LHCN-M2 (cell line): Measurements from ENCODE around the gene HCRTR1. TPM values are rescaled to one million over a fixed set of nuclear protein-coding genes. Genes with fewer than 3 reads are reported as not detected.
A peak's percentile ranks its signal among the peaks of the same experiment; 100 is the strongest.

Experiments
- DNase-seq: peaks from one replicate; pipeline ENCODE4 v3.0.0-alpha.2; 2012; ENCODE audit warnings: low read depth
- total RNA-seq: library from RNA; depleted of rRNA; stranded (reverse); fragments of >200 nt; gene quantifications from 2 replicates; pipeline ENCODE4 v1.2.3, GENCODE V29; 2014

The HCRTR1 gene
- total RNA-seq, 1 experiment from 2014 or later = not detected

DNA sequence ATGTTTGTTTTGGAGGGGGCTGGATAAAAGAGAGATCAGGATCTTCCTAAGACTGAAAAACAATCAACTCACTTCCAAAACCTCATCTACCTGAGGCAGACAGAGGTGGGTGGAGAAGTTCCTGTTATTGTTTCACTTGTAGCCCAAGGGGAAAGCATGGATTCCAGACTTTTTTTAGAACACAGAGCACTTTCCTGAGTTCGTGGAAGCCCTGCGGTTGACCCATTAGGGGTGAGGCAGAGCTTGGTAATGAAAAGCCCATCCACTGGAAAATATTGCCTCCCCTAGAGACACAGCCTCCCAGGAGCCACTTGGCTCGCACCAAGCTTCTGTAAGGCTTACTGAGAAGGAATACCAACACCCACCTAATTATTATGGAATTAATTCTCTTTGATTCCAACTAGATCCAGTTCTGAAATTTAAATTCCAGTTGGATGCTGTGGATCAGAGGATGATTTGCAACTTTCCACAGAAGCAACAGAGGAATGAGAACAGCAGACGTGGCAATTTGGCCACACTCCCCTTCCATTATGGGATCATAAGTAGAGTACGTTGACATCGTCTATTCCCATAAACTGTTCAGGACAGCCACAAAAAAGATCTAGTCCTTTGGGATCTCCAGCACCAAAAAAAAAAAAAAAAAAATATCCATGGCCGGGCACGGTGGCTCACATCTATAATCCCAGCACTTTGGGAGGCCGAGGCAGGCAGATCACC, 31.3 kb downstream of the HCRTR1 start:
- DNase-seq = no peak

GRCh38 chr1:31650161-31651088, 32.9 kb downstream of the HCRTR1 start:
- no peak for DNase-seq

GRCh38 chr1:31651089-31651420, 33.6 kb downstream of the HCRTR1 start:
- DNase-seq = no peak

- no peak for DNase-seq
Measured at GRCh38 chr1:31651766-31652165, 34.3 kb downstream of the HCRTR1 start.

GRCh38 chr1:31652891-31653499, 35.5 kb downstream of the HCRTR1 start:
- DNase-seq = no peak

DNA sequence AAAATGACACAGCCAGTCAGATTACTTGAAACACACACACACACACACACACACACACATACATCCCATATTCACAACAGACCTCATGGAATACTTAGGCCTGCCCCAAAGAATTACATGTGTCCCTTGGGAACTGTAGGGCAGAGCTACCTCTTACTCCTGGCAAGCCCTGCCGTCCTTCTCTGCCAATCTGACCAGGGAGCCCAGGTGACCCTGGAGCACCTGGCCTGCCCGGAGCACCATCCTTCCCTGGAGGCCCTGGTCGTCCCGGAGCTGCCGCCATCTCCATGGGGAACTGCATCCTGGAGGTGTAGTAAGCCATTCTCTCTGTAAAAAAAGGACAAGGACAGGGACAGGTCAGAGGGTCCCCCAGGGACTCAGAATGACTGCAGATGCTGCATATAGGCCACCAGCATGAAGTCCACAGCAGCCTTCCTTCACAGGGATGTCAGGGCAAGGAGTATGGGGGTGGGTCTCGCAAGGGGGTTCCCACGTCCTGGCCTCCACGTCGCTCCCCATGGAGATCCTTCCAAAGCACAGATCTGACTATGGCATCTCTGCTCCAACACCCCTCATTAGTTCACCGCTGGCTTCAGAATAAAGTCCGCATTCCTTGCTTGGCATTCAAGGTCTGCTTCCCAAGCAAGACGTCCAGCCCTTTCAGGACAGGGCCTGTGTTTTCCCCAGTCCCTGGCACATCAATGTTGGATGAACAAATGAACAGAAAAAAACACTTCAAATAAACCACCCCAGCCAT, 36.4 kb downstream of the HCRTR1 start:
- DNase-seq = no peak

GRCh38 chr1:31654474-31654776, 36.9 kb downstream of the HCRTR1 start:
- DNase-seq = no peak

- no peak for DNase-seq
Measured at GRCh38 chr1:31655104-31655503, 37.6 kb downstream of the HCRTR1 start.

GRCh38 chr1:31655756-31656155, 38.3 kb downstream of the HCRTR1 start:
- no peak for DNase-seq

DNA sequence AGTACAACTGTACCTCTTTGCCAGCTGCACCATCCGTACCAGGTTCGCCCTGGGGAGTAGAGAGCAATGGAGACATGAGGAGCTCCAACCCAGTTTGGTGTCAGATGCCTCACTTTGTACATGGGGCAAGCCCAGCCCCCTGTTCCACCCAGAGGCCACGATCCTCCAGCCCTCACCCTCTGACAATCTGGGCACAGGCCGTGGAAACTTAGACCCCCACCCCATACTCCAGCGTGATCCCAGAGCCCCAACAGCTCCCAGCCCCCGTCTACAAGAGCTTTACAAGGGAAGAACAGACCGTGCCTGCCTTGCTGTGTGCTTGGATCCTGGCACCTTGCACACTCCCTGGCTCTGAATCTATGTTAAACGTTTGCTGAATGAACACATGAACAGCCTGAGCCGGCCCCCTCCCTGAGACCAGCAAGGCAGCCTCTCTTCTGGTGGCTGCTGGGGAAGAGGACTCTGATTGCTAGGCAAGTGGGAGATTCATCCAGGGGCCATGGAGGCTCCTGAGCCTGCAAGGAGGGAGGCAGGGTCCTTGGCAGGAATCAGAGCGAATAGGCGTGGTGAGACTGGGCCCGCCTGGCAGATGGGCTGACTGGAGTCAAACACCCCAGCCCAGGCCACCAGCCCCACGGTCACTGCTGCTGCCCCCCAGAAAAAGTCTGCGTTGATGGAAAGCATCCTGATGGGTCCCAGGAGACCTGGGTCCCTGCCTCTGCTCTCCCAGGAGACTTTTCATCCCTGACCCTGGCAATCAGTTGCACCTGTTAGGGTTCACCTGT, 39.7 kb downstream of the HCRTR1 start:
- DNase-seq = no peak

DNA sequence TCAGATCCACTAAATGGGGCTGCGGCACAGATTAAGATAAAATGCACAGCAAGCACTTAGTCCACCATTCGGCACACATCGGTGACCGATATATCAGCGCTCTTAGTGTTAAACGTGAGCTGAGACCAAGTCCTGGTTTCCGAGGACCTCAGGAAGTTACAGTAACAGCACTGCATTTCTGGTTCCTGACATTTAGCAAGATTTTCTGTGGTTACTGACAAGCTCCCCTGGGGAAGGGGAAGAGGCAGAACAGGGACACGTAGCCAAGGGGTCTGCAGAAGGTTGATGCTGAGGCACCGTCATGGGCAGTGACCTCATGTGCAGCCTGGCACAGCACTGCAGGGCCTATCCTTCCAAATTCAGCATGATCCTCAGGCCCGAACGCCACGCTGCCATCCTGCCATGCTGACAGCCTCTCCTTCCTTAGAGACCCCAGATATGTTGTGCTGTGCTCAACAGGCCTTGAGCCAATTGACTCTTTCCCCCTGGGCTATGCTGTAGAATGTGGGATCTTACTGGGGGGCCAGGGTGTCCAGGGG, 40.6 kb downstream of the HCRTR1 start:
- DNase-seq = no peak

- DNase-seq = peak; percentile 61
Measured at GRCh38 chr1:31658721-31659120, 41.2 kb downstream of the HCRTR1 start.

DNA sequence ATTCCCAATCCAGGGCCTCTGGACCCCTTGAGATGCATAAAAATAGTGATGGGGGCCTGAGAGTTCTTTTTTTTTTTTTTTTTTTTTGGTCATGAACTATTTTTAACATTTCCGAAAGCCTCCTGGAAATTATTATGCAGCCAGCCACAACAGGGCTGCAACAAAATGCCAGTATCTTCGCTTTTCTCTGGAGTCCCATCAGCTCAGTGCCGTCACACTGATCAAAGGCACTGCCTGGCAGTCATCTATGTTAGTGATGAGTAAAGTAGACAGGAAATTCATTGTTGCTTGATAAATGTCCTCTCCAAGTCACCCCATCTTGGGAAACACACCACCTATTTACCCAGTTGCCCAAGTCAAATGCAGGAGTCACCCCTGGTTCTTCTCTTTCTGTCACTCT, 42.4 kb downstream of the HCRTR1 start:
- DNase-seq = no peak

GRCh38 chr1:31660871-31661455, 43.5 kb downstream of the HCRTR1 start:
- no peak for DNase-seq

GRCh38 chr1:31661856-31662255, 44.4 kb downstream of the HCRTR1 start:
- no peak for DNase-seq

DNA sequence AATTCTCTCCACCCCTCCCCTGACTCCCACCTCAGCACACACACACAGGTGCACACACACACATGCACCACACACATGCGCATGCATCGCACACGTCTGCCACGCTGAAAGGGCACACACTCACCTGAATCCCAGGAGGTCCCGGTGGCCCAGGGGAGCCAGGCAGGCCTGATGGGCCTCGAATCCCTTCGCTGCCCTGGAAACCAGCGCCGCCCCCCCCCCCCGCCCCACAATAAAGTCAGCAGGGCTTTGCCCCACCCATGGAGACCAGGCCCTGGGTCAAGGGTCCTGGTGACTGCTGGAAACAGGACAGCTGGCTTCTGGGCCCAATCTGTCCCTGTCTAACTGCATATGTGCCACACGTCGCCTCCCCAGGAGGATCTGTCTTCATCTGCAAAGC, 45.0 kb downstream of the HCRTR1 start:
- no peak for DNase-seq

DNA sequence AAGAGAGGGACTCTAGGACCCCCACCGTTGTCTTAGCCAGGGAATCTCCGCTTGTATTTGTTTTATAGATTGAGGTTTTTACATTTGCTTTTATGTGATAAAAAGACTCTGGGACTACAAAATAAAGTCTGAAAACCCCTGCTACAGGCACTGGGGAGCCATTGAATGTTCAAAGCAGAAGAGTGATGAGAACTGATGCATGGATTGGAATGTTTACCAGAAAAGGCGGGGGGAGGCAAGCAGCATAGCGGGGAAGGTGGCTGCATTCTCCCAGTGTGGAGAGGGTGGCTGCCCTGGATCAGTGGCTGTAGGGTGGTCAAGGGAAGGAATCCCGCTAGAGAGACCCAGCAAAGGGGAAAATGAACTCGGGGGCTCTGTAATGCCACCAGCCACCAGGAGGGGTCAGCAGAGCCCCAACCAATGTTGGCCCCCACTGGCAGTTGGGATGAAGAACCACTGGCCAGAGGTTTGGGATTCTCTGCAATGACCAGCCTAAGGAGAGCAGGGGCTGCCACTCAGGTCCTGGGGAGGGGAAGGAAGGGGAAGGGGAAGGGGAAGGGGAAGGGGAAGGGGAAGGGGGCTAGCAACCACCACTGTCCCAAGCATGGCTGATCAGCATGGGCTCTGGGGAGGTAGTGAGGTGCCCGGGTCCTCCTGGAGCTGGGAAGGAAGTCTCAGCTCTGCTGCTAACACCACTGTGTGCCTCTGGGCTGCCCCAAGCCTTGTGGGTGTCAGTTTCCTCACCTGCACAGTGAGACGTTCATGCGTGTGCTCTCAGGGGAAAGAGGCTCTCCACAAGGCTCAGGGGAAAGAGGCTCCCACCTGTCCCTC, 46.3 kb downstream of the HCRTR1 start:
- DNase-seq = peak; percentile 21

DNA sequence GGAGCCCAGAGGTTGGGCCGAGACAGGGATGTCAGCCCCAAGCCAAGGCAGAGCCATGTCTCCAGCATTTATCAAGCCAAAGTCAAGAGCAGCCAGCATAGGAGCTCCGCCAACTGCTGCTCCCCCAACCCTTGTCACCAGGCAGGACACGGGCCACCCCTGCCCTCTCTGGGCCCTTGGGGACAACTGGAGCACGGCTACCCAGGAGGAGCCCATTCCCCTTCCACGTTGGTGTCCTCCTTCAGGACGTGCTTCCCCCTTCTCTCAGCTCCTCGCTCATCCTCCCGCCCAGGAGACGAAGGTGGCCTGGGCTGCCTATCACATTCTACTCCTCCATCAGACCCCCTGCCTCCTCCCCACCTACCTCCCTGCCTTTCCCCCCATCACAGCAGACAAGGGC, 47.0 kb downstream of the HCRTR1 start:
- DNase-seq = no peak

- DNase-seq = no peak
Measured at GRCh38 chr1:31665234-31665878, 47.9 kb downstream of the HCRTR1 start.
